HG03280 (cell line): ENCODE measurements around the gene RABGEF1.
"Not testable (repeated sequence)": the region's sequence is repeated elsewhere in the genome, so short reads cannot be mapped to it uniquely, and the experiment has no call there.

Source experiments
- ATAC-seq: cut with Tn5 transposase; IDR thresholded peaks from one replicate; pipeline ENCODE4 v1.9.1; 2021; ENCODE audit warnings: mild to moderate bottlenecking, moderate library complexity; ENCODE audit not compliant: unreplicated experiment

Gene RABGEF1

DNA sequence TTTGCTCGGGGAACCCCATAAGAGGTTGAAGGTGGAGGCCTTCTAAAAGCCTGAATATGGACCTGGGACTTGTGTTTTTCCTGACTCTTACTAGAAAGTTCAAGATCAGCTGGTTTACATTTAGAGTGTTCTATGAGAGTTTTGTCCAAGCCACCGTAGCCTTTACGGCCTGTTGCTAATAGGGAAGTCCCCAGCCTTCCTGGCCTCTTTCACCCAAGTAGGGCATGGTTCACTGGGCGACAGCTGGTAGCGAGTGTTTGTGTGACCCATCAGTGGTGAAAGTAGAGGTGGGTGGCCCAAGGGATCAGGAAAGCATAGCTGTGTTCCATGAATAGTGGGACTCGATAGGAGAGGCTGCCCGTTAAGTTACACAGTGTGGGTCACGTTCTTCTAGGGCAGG lies 60.1 kb downstream of the RABGEF1 start:
- no peak for ATAC-seq

DNA sequence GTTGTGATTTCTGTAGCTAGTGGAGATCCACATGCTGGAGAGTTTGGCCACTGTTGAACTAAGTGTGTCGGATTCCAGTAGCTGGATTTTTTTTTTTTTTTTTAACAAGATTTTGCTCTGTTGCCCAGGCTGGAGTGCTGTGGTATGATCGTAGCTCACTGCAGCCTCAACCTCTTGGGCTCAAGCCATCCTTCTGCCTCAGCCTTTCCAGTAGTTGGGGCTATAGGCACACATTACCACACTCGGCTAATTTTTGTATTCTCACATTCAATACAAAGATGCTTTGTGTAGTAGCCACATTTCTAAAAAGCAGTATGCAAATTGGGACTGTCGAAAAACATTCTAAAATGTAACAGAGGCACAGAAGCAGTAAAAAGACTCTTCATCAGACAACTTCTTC lies 63.5 kb downstream of the RABGEF1 start:
- no peak for ATAC-seq

DNA sequence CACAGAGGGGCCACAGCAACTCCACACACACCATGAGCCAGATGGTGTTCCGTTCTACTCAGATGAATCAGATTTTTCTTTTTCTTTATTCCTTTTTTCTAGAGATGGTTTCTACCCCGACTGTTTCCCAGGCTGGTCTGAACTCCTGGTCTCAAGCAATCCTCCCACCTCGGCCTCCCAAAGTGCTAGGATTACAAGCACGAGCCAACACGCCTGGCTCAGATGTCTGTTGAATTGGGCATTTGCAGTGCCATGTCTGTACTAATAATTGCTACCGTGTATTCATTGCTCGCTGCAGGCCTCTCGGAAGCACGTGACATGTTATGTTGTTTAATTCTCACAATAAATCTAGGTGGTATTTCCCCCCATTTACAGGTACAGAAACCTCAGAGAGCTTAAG lies 67.2 kb downstream of the RABGEF1 start:
- no peak for ATAC-seq

DNA sequence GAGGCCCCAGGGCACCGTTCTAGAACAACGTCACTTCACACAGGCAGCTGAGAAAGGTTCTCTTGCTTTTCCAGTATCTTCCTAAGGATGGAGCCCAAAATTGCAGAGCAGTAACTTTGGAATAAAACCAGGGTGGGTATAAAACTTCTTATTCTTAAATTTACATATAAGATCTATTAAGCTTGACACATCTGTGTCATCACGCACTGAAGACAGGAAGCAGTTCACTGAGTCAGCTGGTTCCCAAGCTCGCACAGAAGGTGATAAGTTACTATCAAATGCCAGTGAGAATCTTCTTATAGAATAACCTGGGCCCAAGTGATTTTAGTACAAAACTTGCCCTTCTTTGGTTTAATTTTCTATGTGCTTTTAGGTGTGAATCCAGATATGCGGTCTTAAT lies 70.2 kb downstream of the RABGEF1 start:
- ATAC-seq = no peak

DNA sequence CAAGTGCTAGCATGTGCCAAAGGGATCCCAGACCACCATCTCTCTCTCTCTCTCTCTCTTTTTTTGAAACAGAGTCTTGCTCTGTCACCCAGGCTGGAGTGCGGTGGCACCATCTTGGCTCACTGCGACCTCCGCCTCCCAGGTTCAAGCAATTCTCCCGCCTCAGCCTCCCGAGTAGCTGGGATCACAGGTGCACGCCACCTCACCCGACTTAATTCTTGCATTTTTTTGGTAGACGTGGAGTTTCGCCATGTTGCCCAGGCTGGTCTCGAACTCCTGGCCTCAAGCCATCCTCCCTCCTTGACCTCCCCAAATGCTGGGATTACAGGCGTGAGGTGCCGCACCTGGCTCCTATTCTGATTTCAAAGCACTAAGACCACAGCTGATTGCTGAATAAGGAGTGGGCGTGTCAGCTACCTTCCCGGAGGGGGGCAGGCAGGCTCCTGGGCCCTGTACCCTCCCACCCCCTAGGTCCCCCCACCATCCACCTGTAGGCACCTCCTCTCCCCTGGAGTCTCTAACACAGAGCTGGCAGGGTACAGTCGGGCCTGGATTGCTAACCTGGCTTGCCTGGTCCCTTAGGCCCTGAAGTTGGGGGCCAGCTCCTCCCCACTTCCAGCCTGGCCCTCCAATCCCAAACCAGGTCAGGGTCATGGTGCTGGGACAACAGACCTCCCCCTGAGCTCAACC lies 74.8 kb downstream of the RABGEF1 start:
- not testable (repeated sequence) for ATAC-seq

DNA sequence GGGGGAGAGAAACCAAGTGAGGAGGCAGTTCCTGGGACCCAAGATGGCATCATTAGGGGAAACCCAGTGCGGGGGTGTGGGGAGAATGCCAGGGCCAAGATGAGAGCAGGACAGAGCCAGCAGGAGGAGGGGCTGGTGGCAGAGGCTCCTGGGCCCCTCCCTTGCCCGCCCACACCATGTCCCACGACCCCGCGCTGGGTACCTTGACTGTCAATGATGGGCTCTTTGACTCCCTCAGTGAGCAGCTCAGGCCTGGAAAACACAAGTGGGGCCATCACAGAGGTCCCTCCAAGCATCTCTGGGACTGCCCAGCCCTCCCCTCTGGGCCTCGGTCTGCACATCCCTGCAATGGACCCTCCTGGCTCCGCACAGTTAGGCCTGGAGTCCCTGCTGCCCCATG lies 75.4 kb downstream of the RABGEF1 start:
- no peak for ATAC-seq

DNA sequence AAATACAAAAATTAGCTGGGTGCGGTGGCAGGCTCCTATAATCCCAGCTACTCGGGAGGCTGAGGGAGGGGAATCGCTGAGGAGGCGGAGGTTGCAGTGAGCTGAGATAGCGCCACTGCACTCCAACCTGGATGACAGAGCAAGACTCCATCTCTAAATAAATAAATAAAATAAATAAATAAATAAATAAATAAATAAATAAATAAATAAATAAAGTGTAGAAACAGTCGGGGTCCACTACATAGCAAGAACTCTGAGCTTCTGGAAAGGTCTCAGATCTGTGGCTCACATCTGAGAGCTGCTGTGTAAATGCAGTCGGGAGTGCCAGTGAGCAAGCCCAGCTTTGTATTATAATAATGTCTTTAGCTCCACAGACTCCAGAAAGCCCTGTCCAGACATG lies 76.1 kb downstream of the RABGEF1 start:
- not testable (repeated sequence) for ATAC-seq

DNA sequence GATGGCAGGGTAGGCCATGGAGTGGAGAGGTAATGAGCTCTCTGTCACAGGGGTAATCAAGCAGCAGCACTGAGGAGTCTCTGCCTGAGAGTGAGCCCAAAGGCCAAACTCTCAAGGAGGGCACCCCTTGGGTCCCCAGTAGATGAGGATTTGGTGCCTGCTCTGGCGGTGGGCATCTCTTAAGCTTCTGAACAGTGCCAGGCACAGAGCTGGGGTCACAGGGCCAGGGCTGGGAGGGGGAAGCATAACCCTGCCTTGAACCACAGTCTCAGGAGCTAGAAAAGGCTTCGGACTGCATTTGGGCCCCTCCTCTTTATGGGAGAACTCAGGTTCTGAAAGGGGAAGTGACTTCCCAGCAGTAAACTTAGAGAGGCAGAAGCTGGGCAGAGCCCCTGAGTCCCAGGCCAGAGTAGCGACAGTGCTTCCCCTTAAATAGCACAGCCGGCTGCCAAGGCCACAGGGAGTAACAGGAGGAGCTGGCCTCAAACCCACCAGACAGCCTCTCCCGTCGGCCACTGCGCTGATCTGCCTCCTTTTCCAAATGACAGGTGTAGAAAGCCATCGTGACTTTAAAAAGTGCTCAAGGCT lies 76.8 kb downstream of the RABGEF1 start:
- not testable (repeated sequence) for ATAC-seq

DNA sequence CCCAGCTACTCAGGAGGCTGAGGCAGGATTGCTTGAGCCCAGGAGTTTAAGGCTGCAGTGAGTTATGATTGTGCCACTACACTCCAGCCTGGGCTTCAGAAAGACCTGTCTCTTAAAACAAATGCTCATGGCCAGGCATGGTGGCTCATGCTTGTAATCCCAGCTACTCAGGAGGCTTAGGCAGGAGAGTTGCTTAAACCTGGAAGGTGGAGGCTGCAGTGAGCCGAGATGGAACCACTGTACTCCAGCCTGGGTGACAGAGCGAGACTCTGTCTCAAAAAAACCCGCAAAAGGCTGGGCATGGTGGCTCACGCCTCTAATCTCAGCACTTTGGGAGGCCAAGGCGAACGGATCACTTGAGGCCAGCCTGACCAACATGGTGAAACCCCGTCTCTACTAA lies 77.4 kb downstream of the RABGEF1 start:
- ATAC-seq = not testable (repeated sequence)

DNA sequence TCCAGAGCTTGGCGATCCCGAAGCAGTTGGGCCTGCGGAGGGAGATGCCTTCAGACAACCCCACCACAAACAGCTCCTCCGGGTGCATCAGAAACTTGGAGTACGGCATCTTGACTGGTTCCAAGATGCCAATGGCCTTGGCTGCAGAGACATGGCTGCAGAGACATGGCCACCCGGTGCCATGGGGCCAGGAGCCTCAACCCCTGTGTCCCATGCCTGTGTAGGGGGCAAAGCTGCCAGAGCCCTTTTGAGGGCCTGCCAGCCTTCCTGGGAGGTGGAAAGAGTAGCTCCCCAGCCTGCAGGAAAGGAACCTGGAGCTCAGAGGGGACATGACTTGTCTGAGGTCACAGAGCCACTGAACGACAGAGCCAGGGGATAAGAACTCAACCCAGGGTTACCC lies 83.5 kb downstream of the RABGEF1 start:
- ATAC-seq = no peak

DNA sequence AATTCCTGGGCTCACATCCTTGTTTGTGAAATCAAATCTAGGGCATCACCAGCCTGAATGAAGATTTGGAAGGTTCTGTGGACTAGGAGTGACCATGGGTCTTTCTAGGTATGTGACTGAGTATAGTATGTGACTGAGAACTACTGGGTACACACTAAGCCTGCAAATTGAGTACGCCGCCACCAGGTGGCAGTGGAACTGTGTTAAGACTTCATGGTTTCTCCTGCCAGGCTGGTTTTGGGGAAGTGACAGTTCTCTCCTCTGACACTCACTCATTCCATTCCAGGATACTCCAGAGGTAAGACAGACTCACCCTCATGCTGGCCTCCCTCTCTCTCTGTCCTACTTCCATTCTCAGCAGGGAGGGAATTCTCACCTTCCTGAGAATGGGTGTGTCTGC lies 85.0 kb downstream of the RABGEF1 start:
- ATAC-seq = not testable (repeated sequence)

DNA sequence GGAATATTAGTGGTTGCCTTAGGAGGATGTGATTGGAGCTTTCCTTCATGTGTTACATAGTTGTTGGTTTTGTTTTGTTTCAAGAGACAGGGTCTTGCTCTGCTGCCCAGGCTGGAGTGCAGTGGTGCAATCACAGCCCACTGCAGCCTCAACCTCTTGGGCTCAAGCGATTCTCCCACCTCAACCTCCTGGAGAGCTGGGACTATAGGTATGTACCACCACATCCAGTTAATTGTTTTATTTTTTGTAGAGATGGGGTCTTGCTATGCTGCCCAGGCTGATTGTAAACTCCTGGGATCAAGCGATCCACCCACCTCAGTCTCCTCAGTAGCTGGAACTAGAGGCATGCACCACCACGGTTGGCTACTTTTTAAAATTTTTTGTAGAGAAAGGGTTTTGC lies 86.1 kb downstream of the RABGEF1 start:
- ATAC-seq = no peak

DNA sequence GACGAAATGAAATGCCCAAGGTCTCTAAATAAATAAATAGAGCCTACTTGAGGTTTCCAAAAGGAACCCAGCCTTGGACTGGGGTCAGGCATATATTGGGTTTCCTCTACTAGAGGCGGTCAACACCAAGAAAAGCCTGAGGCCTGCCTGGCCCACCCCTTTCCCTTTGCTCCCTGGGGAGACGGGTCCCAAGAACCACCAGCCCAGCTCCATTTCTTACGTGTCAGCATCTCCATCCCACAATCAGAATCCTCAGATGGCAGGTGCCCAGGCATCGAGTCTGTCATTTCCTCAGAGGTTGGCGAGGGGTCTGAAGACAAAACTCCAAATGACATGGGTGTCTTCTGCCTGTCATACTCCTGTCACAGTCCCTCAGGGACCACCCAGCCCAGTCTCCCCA lies 90.4 kb downstream of the RABGEF1 start:
- not testable (repeated sequence) for ATAC-seq

DNA sequence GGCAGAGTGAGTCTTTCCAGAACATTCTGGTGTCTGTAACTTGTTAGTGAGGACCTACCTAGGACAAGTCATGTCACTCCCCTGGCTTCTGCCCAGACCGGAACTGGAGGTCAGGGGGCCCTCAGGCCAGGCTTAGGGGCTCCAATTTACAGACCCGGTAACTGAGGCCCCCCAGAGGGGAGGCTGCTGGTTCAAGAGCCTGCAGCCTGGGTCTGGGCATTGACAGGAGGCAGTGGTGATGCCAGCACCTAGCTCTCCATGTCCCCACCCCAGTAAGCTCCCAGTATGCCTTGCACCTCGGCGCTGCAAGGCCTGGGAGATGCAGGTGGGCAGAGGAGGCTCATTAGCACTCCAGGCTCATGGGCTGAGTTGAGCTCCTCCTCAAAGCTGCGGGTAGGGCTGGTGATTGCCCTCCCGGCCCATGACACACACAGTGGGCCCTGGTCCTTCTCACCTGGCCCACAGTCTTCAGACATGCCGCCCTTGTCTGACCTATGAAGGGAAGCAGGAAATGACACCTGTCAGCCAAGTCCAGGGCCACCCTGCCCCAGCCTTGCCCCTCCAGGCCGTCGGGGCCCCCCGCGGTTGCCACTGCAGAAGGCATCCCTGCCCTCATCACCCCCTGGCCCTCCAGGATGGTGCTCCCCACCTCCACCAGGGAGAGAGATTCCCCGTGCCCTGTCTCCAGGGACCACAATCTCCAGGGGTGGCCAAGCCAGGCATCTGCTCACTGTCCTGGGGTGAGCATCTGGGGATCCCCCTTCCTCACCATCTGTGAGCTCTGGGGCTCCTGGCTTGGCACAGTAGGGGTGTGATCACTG lies 92.2 kb downstream of the RABGEF1 start:
- ATAC-seq = no peak

DNA sequence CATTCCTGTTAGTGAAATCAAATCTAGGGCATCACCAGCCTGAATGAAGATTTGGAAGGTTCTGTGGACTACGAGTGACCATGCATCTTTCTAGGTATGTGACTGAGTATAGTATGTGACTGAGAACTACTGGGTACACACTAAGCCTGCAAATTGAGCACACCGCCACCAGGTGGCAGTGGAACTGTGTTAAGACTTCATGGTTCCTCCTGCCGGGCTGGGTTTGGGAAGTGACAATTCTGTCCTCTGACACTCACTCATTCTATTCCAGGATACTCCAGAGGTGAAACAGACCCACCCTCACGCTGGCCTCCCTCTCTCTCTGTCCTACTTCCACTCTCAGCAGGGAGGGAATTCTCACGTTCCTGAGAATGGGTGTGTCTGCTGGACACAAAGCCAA lies 96.5 kb downstream of the RABGEF1 start:
- no peak for ATAC-seq

DNA sequence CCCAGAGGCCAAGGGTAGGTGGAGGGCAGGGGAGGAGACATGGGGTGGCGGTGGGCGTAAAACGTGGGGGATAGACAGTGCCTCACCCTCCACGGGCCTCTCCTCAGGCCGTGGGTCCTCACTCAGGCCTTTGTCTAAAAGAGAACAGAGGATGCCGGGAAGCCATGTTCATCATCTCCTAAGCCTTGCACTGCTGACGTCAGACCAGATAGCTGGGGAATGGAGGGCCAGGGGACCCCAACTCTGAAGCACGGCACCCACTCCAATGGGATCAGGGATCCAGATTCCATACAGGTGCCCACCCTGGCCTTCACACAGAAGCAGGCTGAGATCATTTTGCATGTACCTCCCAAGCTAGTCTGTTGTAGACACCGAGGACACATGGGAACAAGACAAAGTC lies 97.1 kb downstream of the RABGEF1 start:
- no peak for ATAC-seq

DNA sequence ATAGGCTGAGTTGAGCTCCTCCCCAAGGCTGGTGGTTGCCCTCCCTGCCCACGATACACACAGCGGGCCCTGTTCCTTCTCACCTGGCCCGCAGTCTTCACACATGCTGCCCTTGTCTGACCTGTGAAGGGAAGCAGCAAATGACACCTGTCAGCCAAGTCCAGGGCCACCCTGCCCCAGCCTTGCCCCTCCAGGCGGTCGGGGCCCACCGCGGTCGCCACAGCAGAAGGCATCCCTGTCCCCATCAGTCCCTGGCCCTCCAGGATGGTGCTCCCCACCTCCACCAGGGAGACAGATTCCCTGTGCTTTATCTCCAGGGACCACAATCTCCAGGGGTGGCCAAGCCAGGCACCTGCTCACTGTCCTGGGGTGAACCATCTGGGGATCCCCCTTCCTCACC lies 99.3 kb downstream of the RABGEF1 start:
- no peak for ATAC-seq

DNA sequence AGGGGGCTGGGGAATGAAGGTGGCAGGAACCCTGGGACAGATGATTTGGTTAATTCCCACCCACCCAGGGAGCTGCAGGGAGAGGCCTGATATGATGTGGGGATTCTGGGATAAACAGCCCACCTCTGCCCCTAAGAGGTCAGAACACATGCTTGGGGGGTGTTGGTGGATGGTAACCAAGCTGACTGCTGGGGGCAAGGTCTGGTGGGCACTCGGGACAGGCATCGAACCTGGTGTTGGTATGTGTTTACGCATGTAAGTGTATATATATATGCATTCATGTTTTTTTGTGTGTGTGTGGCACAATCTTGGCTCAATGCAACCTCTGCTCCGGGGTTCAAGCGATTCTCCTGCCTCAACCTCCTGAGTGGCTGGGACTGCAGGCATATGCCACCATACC lies 99.8 kb downstream of the RABGEF1 start:
- no peak for ATAC-seq

DNA sequence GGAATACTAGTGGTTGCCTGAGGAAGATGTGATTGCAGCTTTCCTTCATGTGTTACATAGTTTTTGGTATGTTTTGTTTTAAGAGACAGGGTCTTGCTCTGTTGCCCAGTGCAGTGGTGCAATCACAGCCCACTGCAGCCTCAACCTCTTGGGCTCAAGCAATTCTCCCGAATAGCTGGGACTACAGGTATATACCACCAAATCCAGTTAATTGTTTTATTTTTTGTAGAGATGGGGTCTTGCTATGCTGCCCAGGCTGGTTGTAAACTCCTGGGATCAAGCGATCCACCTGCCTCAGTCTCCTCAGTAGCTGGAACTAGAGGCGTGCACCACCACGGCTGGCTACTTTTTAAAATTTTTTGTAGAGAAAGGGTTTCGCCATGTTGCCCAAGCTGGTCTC lies 101.4 kb downstream of the RABGEF1 start:
- ATAC-seq = no peak

DNA sequence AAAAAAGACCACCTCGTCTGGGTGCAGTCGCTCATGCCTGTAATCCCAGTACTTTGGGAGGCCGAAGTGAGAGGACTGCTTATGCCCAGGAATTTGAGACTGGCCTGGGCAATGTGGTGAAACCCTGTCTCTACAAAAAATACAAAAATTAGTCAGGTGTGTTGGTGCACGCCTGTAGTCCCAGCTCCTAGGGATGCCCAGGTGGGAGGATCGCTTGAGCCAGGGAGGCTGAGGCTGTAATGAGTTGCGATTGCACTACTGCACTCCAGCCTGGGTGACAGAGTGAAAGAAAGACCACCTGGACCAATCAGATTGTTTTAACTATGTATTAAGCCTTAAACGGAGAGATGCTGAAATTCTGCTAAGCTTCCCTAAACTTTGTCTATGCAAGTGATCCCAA lies 103.0 kb downstream of the RABGEF1 start:
- not testable (repeated sequence) for ATAC-seq

DNA sequence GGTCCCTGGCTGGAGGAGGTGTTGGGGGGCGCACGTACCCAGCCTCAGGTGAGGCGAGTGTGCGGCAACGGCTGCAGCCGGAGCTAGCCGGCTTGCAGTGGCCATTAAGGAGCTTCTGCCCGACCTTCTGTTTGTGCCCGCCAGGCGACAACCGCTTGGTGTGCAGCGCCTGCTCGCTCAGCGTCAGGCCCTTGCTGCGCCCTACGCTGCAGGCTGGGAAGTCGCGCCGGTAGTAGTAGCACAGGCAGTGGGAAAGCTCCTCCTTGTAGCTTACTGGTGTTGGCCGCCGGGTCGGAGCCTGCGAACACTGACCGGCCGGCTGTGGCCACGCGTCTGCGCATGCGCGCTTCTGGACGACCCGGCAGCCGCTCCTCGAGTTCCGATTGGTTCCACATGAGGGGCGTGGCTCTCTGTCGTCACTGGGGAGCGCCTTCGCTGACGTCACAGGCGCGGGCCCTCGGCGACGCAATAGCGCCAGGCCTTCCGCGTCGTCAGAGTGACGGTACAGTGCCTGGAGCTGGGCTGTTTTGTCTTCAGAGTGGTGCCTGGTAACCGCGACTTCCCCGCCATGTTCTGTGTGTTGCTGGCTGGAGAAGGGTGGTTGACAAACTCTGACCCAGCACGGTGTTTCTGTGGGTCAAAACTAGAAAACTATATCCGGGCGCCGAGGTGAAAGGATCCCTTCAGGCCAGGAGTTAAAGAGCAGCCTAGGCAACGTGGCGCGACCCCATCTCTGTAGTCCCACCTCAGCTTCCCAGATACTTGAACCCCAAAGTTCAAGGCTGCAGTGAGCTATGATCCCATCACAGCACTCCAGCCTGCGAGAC lies 104.2 kb downstream of the RABGEF1 start:
- ATAC-seq = peak; percentile 91
